Amniotic stem cell (primary cell): ENCODE measurements around the gene GH1.
"Not testable (repeated sequence)": the region's sequence is repeated elsewhere in the genome, so short reads cannot be mapped to it uniquely, and the experiment has no call there.

ENCODE experiments used
- DNase-seq: peaks from one replicate; lab custom pipeline; 2025; lab: John Stamatoyannopoulos, UW

GH1 gene

GRCh38 chr17:63918789-63919305 is at the start of gene GH1:
TSS of gene GH1 (minus strand) at chr17:63918839. CDS start at chr17:63918776, 63 bp downstream.
- DNase-seq, result not testable (repeated sequence)

- no peak for DNase-seq
These were observed 49.3 kb upstream of the GH1 start for GRCh38 chr17:63967953-63968352.

GRCh38 chr17:63966646-63967264 is 48.1 kb upstream of the GH1 start:
- DNase-seq, result no peak

- no peak for DNase-seq
These were observed 44.5 kb upstream of the GH1 start for GRCh38 chr17:63963123-63963522.

GRCh38 chr17:63962298-63962744 is 43.7 kb upstream of the GH1 start:
- no peak for DNase-seq

- DNase-seq, result no peak
These were observed 42.9 kb upstream of the GH1 start for GRCh38 chr17:63961355-63962212.

- no peak for DNase-seq
These were observed 41.8 kb upstream of the GH1 start for GRCh38 chr17:63960430-63960829.

GRCh38 chr17:63960006-63960405 is 41.4 kb upstream of the GH1 start:
- DNase-seq, result no peak

GRCh38 chr17:63956296-63956920 is 37.8 kb upstream of the GH1 start:
- DNase-seq, result no peak

- DNase-seq, result no peak
These were observed 37.2 kb upstream of the GH1 start for GRCh38 chr17:63955791-63956190.

GRCh38 chr17:63955232-63955631 is 36.6 kb upstream of the GH1 start:
- DNase-seq, result no peak

- no peak for DNase-seq
These were observed 35.9 kb upstream of the GH1 start for GRCh38 chr17:63954402-63955063.

- DNase-seq, result no peak
These were observed 32.6 kb upstream of the GH1 start for GRCh38 chr17:63950940-63951907.

- no peak for DNase-seq
These were observed 31.1 kb upstream of the GH1 start for GRCh38 chr17:63949576-63950250.

- no peak for DNase-seq
These were observed 29.9 kb upstream of the GH1 start for GRCh38 chr17:63948521-63948920.

- no peak for DNase-seq
These were observed 29.2 kb upstream of the GH1 start for GRCh38 chr17:63947711-63948330.

GRCh38 chr17:63946440-63947363 is 28.1 kb upstream of the GH1 start:
- no peak for DNase-seq

GRCh38 chr17:63945784-63946439 is 27.3 kb upstream of the GH1 start:
- DNase-seq, result no peak
